OCI-LY7 (cell line): ENCODE data around the gene HPGDS. TPM values are rescaled to one million over a fixed set of nuclear protein-coding genes. Genes with fewer than 3 reads are reported as not detected.

ENCODE experiments used
- BruUV-seq: library from RNA; stranded (reverse); fragments of 400-500 nt; replicated peaks from 2 replicates; lab custom pipeline; 2021; lab: Mats Ljungman, UMichigan
- CTCF ChIA-PET: fragments of 300-600 bp; sonication (Branson Sonifier 250); formaldehyde crosslinking; loops from one replicate; lab custom pipeline; 2022; ENCODE audit warnings: antibody characterized with exemption; ENCODE audit not compliant: unreplicated experiment; lab: Charles Lee
- POLR2A ChIA-PET: fragments of 300-600 bp; sonication (Branson Sonifier 250); formaldehyde crosslinking; loops from one replicate; lab custom pipeline; 2022; ENCODE audit warnings: antibody characterized with exemption; lab: Charles Lee
- DNase-seq: peaks from one replicate; pipeline ENCODE4 v3.0.0-alpha.2; 2015; ENCODE audit warnings: low spot score
- H2AFZ ChIP-seq: fragments of 200-600 bp; sonication (generic), shearing (Covaris generic); 2 replicates; pipeline ENCODE4 v1.6.1; 2014; ENCODE audit warnings: mild to moderate bottlenecking, antibody characterized with exemption, low read length, moderate library complexity
- H3K27ac ChIP-seq: fragments of 200-600 bp; sonication (generic); 2 replicates; pipeline ENCODE4 v1.5.1; 2014; ENCODE audit warnings: mixed run types, low read depth, mild to moderate bottlenecking, moderate library complexity, low read length, inconsistent platforms; ENCODE audit not compliant: poor library complexity, severe bottlenecking
- H3K36me3 ChIP-seq: fragments of 200-600 bp; sonication (generic); 2 replicates; pipeline ENCODE4 v1.6.1; 2014; ENCODE audit warnings: mild to moderate bottlenecking, antibody characterized with exemption, low read length, moderate library complexity, mixed read lengths; ENCODE audit not compliant: insufficient read depth
- H3K4me1 ChIP-seq: fragments of 200-600 bp; sonication (generic); 2 replicates; pipeline ENCODE4 v1.5.1; 2014; ENCODE audit warnings: mild to moderate bottlenecking, low read length; ENCODE audit not compliant: insufficient read depth, poor library complexity, severe bottlenecking
- H3K4me2 ChIP-seq: fragments of 200-600 bp; sonication (generic); 2 replicates; pipeline ENCODE4 v1.6.1; 2014; ENCODE audit warnings: mild to moderate bottlenecking, low read length
- H3K4me3 ChIP-seq: fragments of 200-600 bp; sonication (generic); 2 replicates; pipeline ENCODE4 v1.5.1; 2014; ENCODE audit warnings: mild to moderate bottlenecking, low read depth, low read length; ENCODE audit not compliant: poor library complexity, severe bottlenecking
- H3K79me2 ChIP-seq: fragments of 200-600 bp; sonication (generic); 2 replicates; pipeline ENCODE4 v1.6.1; 2016; ENCODE audit warnings: low read depth, mild to moderate bottlenecking, low read length, moderate library complexity, mixed read lengths; ENCODE audit not compliant: insufficient read depth
- H3K9me2 ChIP-seq: fragments of 200-600 bp; sonication (generic); 2 replicates; pipeline ENCODE4 v1.6.1; 2016; ENCODE audit warnings: mild to moderate bottlenecking, low read length, mixed read lengths; ENCODE audit not compliant: insufficient read depth
- H3K9me3 ChIP-seq: fragments of 200-600 bp; sonication (generic); 2 replicates; pipeline ENCODE4 v1.6.1; 2014; ENCODE audit warnings: mild to moderate bottlenecking, mixed run types, low read length, mixed read lengths
- H4K20me1 ChIP-seq: fragments of 200-600 bp; sonication (generic); 2 replicates; pipeline ENCODE4 v1.6.1; 2014; ENCODE audit warnings: mild to moderate bottlenecking, antibody characterized with exemption, low read length, moderate library complexity, mixed read lengths; ENCODE audit not compliant: insufficient read depth
- CTCF ChIP-seq: fragments of 200-600 bp; sonication (generic); conservative IDR thresholded peaks from 2 replicates; pipeline ENCODE4 v1.5.1; 2014; ENCODE audit warnings: mild to moderate bottlenecking, antibody characterized with exemption, low read length, moderate library complexity, mixed read lengths
- EZH2phosphoT487 ChIP-seq: fragments of 200-600 bp; sonication (generic); IDR thresholded peaks from 2 replicates; pipeline ENCODE4 v1.6.1; 2018; ENCODE audit warnings: low read depth, borderline replicate concordance, mild to moderate bottlenecking, mixed run types, antibody characterized with exemption, low read length, moderate library complexity, mixed read lengths
- intact Hi-C: fragments of 100-400 bp; cut with micrococcal nuclease; formaldehyde crosslinking; loops from one replicate; pipeline ENCODE4 v1.10.0; 2022; ENCODE audit not compliant: unreplicated experiment
- total RNA-seq, 2 experiments: library from RNA; depleted of rRNA in 1 of 2; stranded (reverse); fragments of >200 nt in 1 of 2; shearing (Covaris generic) in 1 of 2; gene quantifications; 2 replicates each; pipeline ENCODE4 v1.2.3, GENCODE V29; 2014 to 2022

Gene HPGDS
- total RNA-seq, 2 experiments from 2014 or later, result not detected

GRCh38 chr4:94371290-94371689 lies 28.7 kb upstream of the HPGDS start:
- Histone ChIP-seq H4K20me1 (no peaks in the 10 kb centered on the region), H2AFZ (no peak overlapping the region), H3K9me2 (no peaks in the 10 kb centered on the region), H3K79me2 (no peaks in the 10 kb centered on the region), H3K36me3 (no peaks in the 10 kb centered on the region), H3K4me3 (no peak overlapping the region), H3K4me1 (no peaks in the 10 kb centered on the region), H3K9me3 (no peaks in the 10 kb centered on the region), H3K27ac (no peak overlapping the region), H3K4me2 (no peak overlapping the region)
- CTCF ChIA-PET, result no interaction called here
- BruUV-seq, result no TSS peak
- POLR2A ChIA-PET, result no interaction called here
- intact Hi-C loops, result no loop called here
- no peak for DNase-seq
- no peak for TF ChIP-seq CTCF
- TF ChIP-seq EZH2phosphoT487, result no peak

- H3K9me2 ChIP-seq, result no peaks in the 10 kb centered on the region
- DNase-seq, result no peak
- no peaks in the 10 kb centered on the region for H4K20me1 ChIP-seq
- H3K27ac ChIP-seq, result no peak overlapping the region
- H3K9me3 ChIP-seq, result no peaks in the 10 kb centered on the region
- ChIA-PET POLR2A (no interaction called here), CTCF (no interaction called here)
- no peaks in the 10 kb centered on the region for H3K36me3 ChIP-seq
- no peak overlapping the region for H2AFZ ChIP-seq
- no peak overlapping the region for H3K4me2 ChIP-seq
- intact Hi-C loops, result no loop called here
- no peaks in the 10 kb centered on the region for H3K4me1 ChIP-seq
- no TSS peak for BruUV-seq
- no peak overlapping the region for H3K4me3 ChIP-seq
- H3K79me2 ChIP-seq, result no peaks in the 10 kb centered on the region
- TF ChIP-seq EZH2phosphoT487 (no peak), CTCF (no peak)
Observed at GRCh38 chr4:94370533-94371254, 28.1 kb upstream of the HPGDS start.

- TF ChIP-seq EZH2phosphoT487, result no peak
- TF ChIP-seq CTCF, result no peak
- CTCF ChIA-PET, result no interaction called here
- H3K9me3 ChIP-seq, result no peaks in the 10 kb centered on the region
- intact Hi-C loops, result no loop called here
- BruUV-seq, result no TSS peak
- no peak overlapping the region for H2AFZ ChIP-seq
- no peak for DNase-seq
- no peak overlapping the region for H3K4me2 ChIP-seq
- H3K4me1 ChIP-seq, result no peaks in the 10 kb centered on the region
- no peaks in the 10 kb centered on the region for H3K9me2 ChIP-seq
- H4K20me1 ChIP-seq, result no peaks in the 10 kb centered on the region
- H3K4me3 ChIP-seq, result no peak overlapping the region
- POLR2A ChIA-PET, result no interaction called here
- H3K79me2 ChIP-seq, result no peaks in the 10 kb centered on the region
- H3K27ac ChIP-seq, result no peak overlapping the region
- H3K36me3 ChIP-seq, result no peaks in the 10 kb centered on the region
Observed at GRCh38 chr4:94369046-94369445, 26.4 kb upstream of the HPGDS start.
